Measurements from ENCODE around the gene SNX18. TPM values are rescaled to one million over a fixed set of nuclear protein-coding genes. Genes with fewer than 3 reads are reported as not detected.

SNX18 gene
- polyA plus RNA-seq, 1 donor from 2014 or later: 7.9 TPM

- no peak overlapping the region for H3K4me2 ChIP-seq (ENCODE audit: low read length)
These were observed 72.2 kb downstream of the SNX18 start for GRCh38 chr5:54589786-54590185.

DNA sequence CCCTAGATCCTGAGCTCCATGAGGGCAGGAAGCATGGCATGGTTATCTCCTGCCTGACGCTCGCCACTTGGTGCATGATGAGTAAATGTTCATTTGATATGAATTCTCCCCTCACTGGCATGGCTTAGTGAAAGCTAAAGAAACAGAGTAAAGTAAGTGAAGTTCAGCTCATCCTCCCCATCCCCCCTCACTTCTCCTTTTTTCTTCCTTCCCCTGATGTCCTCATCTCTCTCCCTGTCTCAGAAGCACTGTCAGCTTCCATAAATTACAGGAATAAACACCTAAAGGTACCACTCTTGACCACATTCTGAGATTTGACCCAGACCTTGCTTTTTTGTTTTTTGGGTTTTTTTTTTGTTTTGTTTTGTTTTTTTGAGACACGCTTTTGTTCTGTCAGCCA lies 73.3 kb downstream of the SNX18 start:
- Histone ChIP-seq H3K79me2 (replicated peaks; ENCODE audit: insufficient read depth, low read length) (no peaks in the 10 kb centered on the region), H3K4me2 (ENCODE audit: low read length) (no peak overlapping the region), H2AFZ (ENCODE audit: low read depth, low read length) (no peak overlapping the region), H3K9me3 (ENCODE audit: low read length) (no peaks in the 10 kb centered on the region), H3K27ac (ENCODE audit: low read length) (no peak overlapping the region), H4K20me1 (ENCODE audit: insufficient read depth) (no peaks in the 10 kb centered on the region), H3K27me3 (ENCODE audit: insufficient read depth, low read depth, low read length) (no peaks in the 10 kb centered on the region), H3K9ac (ENCODE audit: low read length) (no peak overlapping the region), H3F3A (ENCODE audit: insufficient read depth, low read length, poor library complexity, severe bottlenecking) (no peaks in the 10 kb centered on the region), H3K36me3 (ENCODE audit: insufficient read depth, low read length) (no peaks in the 10 kb centered on the region), H3K9me2 (ENCODE audit: insufficient read depth, low read length) (no peaks in the 10 kb centered on the region), H3K4me3 (ENCODE audit: low read length) (no peak overlapping the region)
- TF ChIP-seq, protein P1, sequence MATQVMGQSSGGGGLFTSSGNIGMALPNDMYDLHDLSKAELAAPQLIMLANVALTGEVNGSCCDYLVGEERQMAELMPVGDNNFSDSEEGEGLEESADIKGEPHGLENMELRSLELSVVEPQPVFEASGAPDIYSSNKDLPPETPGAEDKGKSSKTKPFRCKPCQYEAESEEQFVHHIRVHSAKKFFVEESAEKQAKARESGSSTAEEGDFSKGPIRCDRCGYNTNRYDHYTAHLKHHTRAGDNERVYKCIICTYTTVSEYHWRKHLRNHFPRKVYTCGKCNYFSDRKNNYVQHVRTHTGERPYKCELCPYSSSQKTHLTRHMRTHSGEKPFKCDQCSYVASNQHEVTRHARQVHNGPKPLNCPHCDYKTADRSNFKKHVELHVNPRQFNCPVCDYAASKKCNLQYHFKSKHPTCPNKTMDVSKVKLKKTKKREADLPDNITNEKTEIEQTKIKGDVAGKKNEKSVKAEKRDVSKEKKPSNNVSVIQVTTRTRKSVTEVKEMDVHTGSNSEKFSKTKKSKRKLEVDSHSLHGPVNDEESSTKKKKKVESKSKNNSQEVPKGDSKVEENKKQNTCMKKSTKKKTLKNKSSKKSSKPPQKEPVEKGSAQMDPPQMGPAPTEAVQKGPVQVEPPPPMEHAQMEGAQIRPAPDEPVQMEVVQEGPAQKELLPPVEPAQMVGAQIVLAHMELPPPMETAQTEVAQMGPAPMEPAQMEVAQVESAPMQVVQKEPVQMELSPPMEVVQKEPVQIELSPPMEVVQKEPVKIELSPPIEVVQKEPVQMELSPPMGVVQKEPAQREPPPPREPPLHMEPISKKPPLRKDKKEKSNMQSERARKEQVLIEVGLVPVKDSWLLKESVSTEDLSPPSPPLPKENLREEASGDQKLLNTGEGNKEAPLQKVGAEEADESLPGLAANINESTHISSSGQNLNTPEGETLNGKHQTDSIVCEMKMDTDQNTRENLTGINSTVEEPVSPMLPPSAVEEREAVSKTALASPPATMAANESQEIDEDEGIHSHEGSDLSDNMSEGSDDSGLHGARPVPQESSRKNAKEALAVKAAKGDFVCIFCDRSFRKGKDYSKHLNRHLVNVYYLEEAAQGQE (IDR thresholded peaks at IDR 0.05; ENCODE audit: borderline replicate concordance): no peak
- TF ChIP-seq MXI1 (conservative IDR thresholded peaks at IDR 0.05; ENCODE audit: poor library complexity, severe bottlenecking) (no peak), RAD21 (conservative IDR thresholded peaks at IDR 0.05) (no peak)

More at GRCh38 chr5:54589786-54590185, 72.2 kb downstream of the SNX18 start:
- TF ChIP-seq, protein P2, sequence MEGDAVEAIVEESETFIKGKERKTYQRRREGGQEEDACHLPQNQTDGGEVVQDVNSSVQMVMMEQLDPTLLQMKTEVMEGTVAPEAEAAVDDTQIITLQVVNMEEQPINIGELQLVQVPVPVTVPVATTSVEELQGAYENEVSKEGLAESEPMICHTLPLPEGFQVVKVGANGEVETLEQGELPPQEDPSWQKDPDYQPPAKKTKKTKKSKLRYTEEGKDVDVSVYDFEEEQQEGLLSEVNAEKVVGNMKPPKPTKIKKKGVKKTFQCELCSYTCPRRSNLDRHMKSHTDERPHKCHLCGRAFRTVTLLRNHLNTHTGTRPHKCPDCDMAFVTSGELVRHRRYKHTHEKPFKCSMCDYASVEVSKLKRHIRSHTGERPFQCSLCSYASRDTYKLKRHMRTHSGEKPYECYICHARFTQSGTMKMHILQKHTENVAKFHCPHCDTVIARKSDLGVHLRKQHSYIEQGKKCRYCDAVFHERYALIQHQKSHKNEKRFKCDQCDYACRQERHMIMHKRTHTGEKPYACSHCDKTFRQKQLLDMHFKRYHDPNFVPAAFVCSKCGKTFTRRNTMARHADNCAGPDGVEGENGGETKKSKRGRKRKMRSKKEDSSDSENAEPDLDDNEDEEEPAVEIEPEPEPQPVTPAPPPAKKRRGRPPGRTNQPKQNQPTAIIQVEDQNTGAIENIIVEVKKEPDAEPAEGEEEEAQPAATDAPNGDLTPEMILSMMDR (IDR thresholded peaks at IDR 0.05; ENCODE audit: poor library complexity, severe bottlenecking): no peak
- no peak for TF ChIP-seq EZH2 (IDR thresholded peaks at IDR 0.05; ENCODE audit: borderline replicate concordance, insufficient read depth, low read length, poor library complexity, severe bottlenecking)
- no peak for TF ChIP-seq RAD21 (conservative IDR thresholded peaks at IDR 0.05)
- Histone ChIP-seq H3K9ac (ENCODE audit: low read length) (no peak overlapping the region), H3F3A (ENCODE audit: insufficient read depth, low read length, poor library complexity, severe bottlenecking) (no peaks in the 10 kb centered on the region), H3K79me2 (replicated peaks; ENCODE audit: insufficient read depth, low read length) (no peaks in the 10 kb centered on the region), H2AFZ (ENCODE audit: low read depth, low read length) (no peak overlapping the region), H3K36me3 (ENCODE audit: insufficient read depth, low read length) (no peaks in the 10 kb centered on the region), H3K4me3 (ENCODE audit: low read length) (no peak overlapping the region), H3K27ac (ENCODE audit: low read length) (no peak overlapping the region), H3K27me3 (ENCODE audit: insufficient read depth, low read depth, low read length) (no peaks in the 10 kb centered on the region), H4K20me1 (ENCODE audit: insufficient read depth) (no peaks in the 10 kb centered on the region), H3K9me3 (ENCODE audit: low read length) (no peaks in the 10 kb centered on the region), H3K9me2 (ENCODE audit: insufficient read depth, low read length) (no peaks in the 10 kb centered on the region)

- Histone ChIP-seq H3K4me3 (ENCODE audit: low read length) (no peak overlapping the region), H3K36me3 (ENCODE audit: insufficient read depth, low read length) (no peaks in the 10 kb centered on the region), H3K27me3 (ENCODE audit: insufficient read depth, low read depth, low read length) (no peaks in the 10 kb centered on the region), H2AFZ (ENCODE audit: low read depth, low read length) (no peak overlapping the region), H3K9me2 (ENCODE audit: insufficient read depth, low read length) (no peaks in the 10 kb centered on the region), H3K27ac (ENCODE audit: low read length) (no peak overlapping the region), H4K20me1 (ENCODE audit: insufficient read depth) (no peaks in the 10 kb centered on the region), H3K9ac (ENCODE audit: low read length) (no peak overlapping the region), H3K4me2 (ENCODE audit: low read length) (no peak overlapping the region), H3K9me3 (ENCODE audit: low read length) (no peaks in the 10 kb centered on the region), H3K79me2 (replicated peaks; ENCODE audit: insufficient read depth, low read length) (no peaks in the 10 kb centered on the region), H3F3A (ENCODE audit: insufficient read depth, low read length, poor library complexity, severe bottlenecking) (no peaks in the 10 kb centered on the region)
- no peak for TF ChIP-seq MXI1 (conservative IDR thresholded peaks at IDR 0.05; ENCODE audit: poor library complexity, severe bottlenecking)
- TF ChIP-seq POLR2AphosphoS5 (IDR thresholded peaks at IDR 0.05): no peak
- no peak for TF ChIP-seq EP300 (conservative IDR thresholded peaks at IDR 0.05; ENCODE audit: poor library complexity, severe bottlenecking)
- TF ChIP-seq, protein P2 (IDR thresholded peaks at IDR 0.05; ENCODE audit: poor library complexity, severe bottlenecking): no peak
- no peak for TF ChIP-seq SMC3 (conservative IDR thresholded peaks at IDR 0.05; ENCODE audit: poor library complexity)
- TF ChIP-seq, protein P1 (IDR thresholded peaks at IDR 0.05; ENCODE audit: borderline replicate concordance): no peak
- TF ChIP-seq TAF1 (IDR thresholded peaks at IDR 0.05; ENCODE audit: low read depth): no peak
- no peak for TF ChIP-seq RAD21 (conservative IDR thresholded peaks at IDR 0.05)
- TF ChIP-seq EZH2 (IDR thresholded peaks at IDR 0.05; ENCODE audit: borderline replicate concordance, insufficient read depth, low read length, poor library complexity, severe bottlenecking): no peak
These were observed 76.2 kb downstream of the SNX18 start for GRCh38 chr5:54593779-54594178.
